Measurements from ENCODE around the gene GJB6.

DNA sequence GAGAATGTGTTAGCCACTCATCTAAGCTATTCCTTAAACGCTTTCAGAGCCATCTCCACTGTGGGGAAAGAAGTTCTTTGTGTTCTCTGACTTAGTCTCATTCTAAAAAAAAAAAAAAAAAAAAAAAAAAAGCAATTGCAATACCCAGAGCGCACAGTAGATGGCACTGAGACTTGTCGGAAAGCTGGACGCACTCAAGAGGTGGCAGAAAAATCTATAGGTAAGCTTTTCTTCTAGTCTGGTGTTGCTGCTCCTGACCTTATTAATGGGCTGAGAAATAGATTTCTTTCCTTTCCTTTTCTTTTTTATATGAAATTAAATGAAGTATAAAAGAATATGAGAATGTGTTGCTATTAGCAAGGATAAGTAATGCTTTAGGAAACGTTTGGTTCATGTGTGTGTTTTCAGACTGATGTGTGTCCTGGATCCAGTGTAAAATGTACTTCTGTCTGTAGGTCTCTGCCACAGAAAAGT is 34.7 kb downstream of the GJB6 start:
- TF ChIP-seq, protein P1, sequence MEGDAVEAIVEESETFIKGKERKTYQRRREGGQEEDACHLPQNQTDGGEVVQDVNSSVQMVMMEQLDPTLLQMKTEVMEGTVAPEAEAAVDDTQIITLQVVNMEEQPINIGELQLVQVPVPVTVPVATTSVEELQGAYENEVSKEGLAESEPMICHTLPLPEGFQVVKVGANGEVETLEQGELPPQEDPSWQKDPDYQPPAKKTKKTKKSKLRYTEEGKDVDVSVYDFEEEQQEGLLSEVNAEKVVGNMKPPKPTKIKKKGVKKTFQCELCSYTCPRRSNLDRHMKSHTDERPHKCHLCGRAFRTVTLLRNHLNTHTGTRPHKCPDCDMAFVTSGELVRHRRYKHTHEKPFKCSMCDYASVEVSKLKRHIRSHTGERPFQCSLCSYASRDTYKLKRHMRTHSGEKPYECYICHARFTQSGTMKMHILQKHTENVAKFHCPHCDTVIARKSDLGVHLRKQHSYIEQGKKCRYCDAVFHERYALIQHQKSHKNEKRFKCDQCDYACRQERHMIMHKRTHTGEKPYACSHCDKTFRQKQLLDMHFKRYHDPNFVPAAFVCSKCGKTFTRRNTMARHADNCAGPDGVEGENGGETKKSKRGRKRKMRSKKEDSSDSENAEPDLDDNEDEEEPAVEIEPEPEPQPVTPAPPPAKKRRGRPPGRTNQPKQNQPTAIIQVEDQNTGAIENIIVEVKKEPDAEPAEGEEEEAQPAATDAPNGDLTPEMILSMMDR (IDR thresholded peaks at IDR 0.05), result peak in 4 of 5 experiments; percentile 46 to 75 (median 62)
- TF ChIP-seq POLR2A (IDR thresholded peaks at IDR 0.05), result no peak

All from tibial nerve (tissue), 3 donors.